GM12878 (cell line): ENCODE data around the gene NCAPD3. TPM values are rescaled to one million over a fixed set of nuclear protein-coding genes. Genes with fewer than 3 reads are reported as not detected.

ENCODE experiments used
- ATAC-seq: fragments of 200-7000 bp; cut with Tn5 transposase; 3 replicates; pipeline ENCODE4 v1.9.1; 2020; ENCODE audit warnings: mild to moderate bottlenecking, moderate library complexity
- BruUV-seq: library from RNA; stranded (reverse); fragments of 400-500 nt; replicated peaks from 2 replicates; lab custom pipeline; 2021; lab: Mats Ljungman, UMichigan
- CTCF ChIA-PET: fragments of 300-600 bp; sonication (Branson Sonifier 250); formaldehyde crosslinking; extraction: SDS; loops from one replicate; lab custom pipeline; 2021; ENCODE audit warnings: inconsistent platforms; lab: Yijun Ruan, JAX
- POLR2A ChIA-PET: fragments of 350-600 bp; formaldehyde crosslinking; extraction: SDS; loops from one replicate; lab custom pipeline; 2021; ENCODE audit warnings: inconsistent platforms; lab: Charles Lee
- RAD21 ChIA-PET: fragments of 300-600 bp; sonication (Branson Sonifier 250); formaldehyde crosslinking; loops from one replicate; lab custom pipeline; 2023; ENCODE audit warnings: antibody characterized with exemption; ENCODE audit not compliant: unreplicated experiment; lab: Charles Lee
- SMC1A ChIA-PET: fragments of 300-600 bp; sonication (Branson Sonifier 250); formaldehyde crosslinking; loops from one replicate; lab custom pipeline; 2023; ENCODE audit not compliant: unreplicated experiment, uncharacterized antibody; lab: Charles Lee
- DNase-seq: peaks from one replicate; pipeline ENCODE4 v3.0.0-alpha.2; 2011; ENCODE audit warnings: low read depth, low spot score
- FAIRE-seq: peaks from 3 replicates; lab custom pipeline; 2011; peaks lifted over from hg19 to GRCh38; lab: Jason Lieb, UNC
- H2AFZ ChIP-seq: 2 replicates; pipeline ENCODE4 v1.6.0; 2011; ENCODE audit warnings: low read depth, low read length, control low read depth; ENCODE audit not compliant: control insufficient read depth
- H3K27ac ChIP-seq: 2 replicates; pipeline ENCODE4 v1.5.1; 2011; ENCODE audit warnings: control low read depth; ENCODE audit not compliant: control insufficient read depth, insufficient read depth
- H3K27me3 ChIP-seq, 2 experiments: replicated peaks in 1 of 2; 2 replicates each; pipeline versions ENCODE4 v1.6.0 to v1.6.1; 2011; ENCODE audit warnings: low read length in 1 of 2; ENCODE audit not compliant: control insufficient read depth in 2 of 2, insufficient read depth in 2 of 2
- H3K36me3 ChIP-seq, 2 experiments: 2 replicates each; pipeline ENCODE4 v1.5.1; 2011; ENCODE audit warnings: low read length in 1 of 2; ENCODE audit not compliant: control insufficient read depth in 2 of 2, insufficient read depth in 2 of 2
- H3K4me1 ChIP-seq: 2 replicates; pipeline ENCODE4 v1.6.1; 2011; ENCODE audit warnings: mild to moderate bottlenecking, low read length, moderate library complexity, mixed read lengths; ENCODE audit not compliant: control insufficient read depth, insufficient read depth
- H3K4me2 ChIP-seq: 2 replicates; pipeline ENCODE4 v1.6.0; 2011; ENCODE audit warnings: control low read depth; ENCODE audit not compliant: control insufficient read depth, insufficient read depth
- H3K4me3 ChIP-seq: fragments of 200-600 bp; sonication (generic); 2 replicates; pipeline ENCODE4 v1.5.1; 2016
- H3K79me2 ChIP-seq: 2 replicates; pipeline ENCODE4 v1.6.0; 2011; ENCODE audit warnings: low read length; ENCODE audit not compliant: control insufficient read depth, insufficient read depth
- H3K9ac ChIP-seq: 2 replicates; pipeline ENCODE4 v1.8.0; 2011; ENCODE audit warnings: low read length, control low read depth, mixed read lengths; ENCODE audit not compliant: control insufficient read depth, insufficient read depth
- H3K9me3 ChIP-seq: replicated peaks from 3 replicates; pipeline ENCODE4 v1.5.1; 2011; ENCODE audit warnings: mild to moderate bottlenecking, low read length; ENCODE audit not compliant: control insufficient read depth, insufficient read depth
- H4K20me1 ChIP-seq: 2 replicates; pipeline ENCODE4 v1.6.0; 2011; ENCODE audit not compliant: control insufficient read depth, insufficient read depth
- ATF7 ChIP-seq: fragments of 450-650 bp; IDR thresholded peaks from 2 replicates; pipeline ENCODE4 v1.6.1; 2016; ENCODE audit warnings: low read depth, mild to moderate bottlenecking
- CBX3 ChIP-seq: fragments of 200-600 bp; sonication (generic); IDR thresholded peaks from 2 replicates; pipeline ENCODE4 v1.6.1; 2016; ENCODE audit warnings: low read depth, borderline replicate concordance
- DPF2 ChIP-seq: fragments of 450-650 bp; IDR thresholded peaks from 2 replicates; pipeline ENCODE4 v1.6.1; 2017; ENCODE audit warnings: mild to moderate bottlenecking
- EED ChIP-seq: sonication (generic); IDR thresholded peaks from 2 replicates; pipeline ENCODE4 v1.6.1; 2016; ENCODE audit warnings: antibody characterized with exemption, low read depth
- EP300 ChIP-seq, 2 experiments: fragments of 150-350 bp in 1 of 2; IDR thresholded peaks; 2 replicates each; pipeline ENCODE4 v1.6.1; 2011 to 2012; ENCODE audit warnings: low read depth in 2 of 2, low read length in 2 of 2, borderline replicate concordance in 1 of 2, improper control_type of control experiment in 1 of 2, inconsistent platforms in 1 of 2; ENCODE audit not compliant: control insufficient read depth in 1 of 2
- GATAD2B ChIP-seq: fragments of 450-650 bp; conservative IDR thresholded peaks from 2 replicates; pipeline ENCODE4 v1.6.1; 2017; ENCODE audit warnings: low read depth, mild to moderate bottlenecking, moderate library complexity
- KDM1A ChIP-seq: fragments of 200-600 bp; sonication (generic); IDR thresholded peaks from 2 replicates; pipeline ENCODE4 v1.6.1; 2016; ENCODE audit warnings: borderline replicate concordance
- MTA3 ChIP-seq: IDR thresholded peaks from 2 replicates; pipeline ENCODE4 v1.6.1; 2012; ENCODE audit warnings: low read length, inconsistent platforms, borderline replicate concordance
- MXI1 ChIP-seq: fragments of 150-350 bp; IDR thresholded peaks from 2 replicates; pipeline ENCODE4 v1.6.1; 2011; ENCODE audit warnings: low read depth, mild to moderate bottlenecking, inconsistent platforms, low read length, improper control_type of control experiment
- MYC ChIP-seq: IDR thresholded peaks from 2 replicates; pipeline ENCODE4 v1.6.1; 2011; ENCODE audit warnings: mild to moderate bottlenecking, low read length, moderate library complexity, inconsistent platforms; ENCODE audit not compliant: insufficient read depth, insufficient replicate concordance, insufficient read length, severe bottlenecking
- NRF1 ChIP-seq: conservative IDR thresholded peaks from 2 replicates; pipeline ENCODE4 v1.6.1; 2011; ENCODE audit warnings: mild to moderate bottlenecking, low read depth, low read length, improper control_type of control experiment
- POLR2AphosphoS5 ChIP-seq: IDR thresholded peaks from 2 replicates; pipeline ENCODE4 v1.6.1; 2011; ENCODE audit warnings: mild to moderate bottlenecking, low read length, inconsistent platforms
- RB1 ChIP-seq: fragments of 450-650 bp; formaldehyde crosslinking; IDR thresholded peaks from 2 replicates; pipeline ENCODE4 v1.6.1; 2017; ENCODE audit warnings: mild to moderate bottlenecking, borderline replicate concordance
- SMAD5 ChIP-seq: IDR thresholded peaks from 2 replicates; pipeline ENCODE4 v1.6.1; 2016; ENCODE audit warnings: antibody characterized with exemption, low read depth
- STAT1 ChIP-seq: fragments of 450-650 bp; conservative IDR thresholded peaks from 2 replicates; pipeline ENCODE4 v1.6.1; 2014; ENCODE audit warnings: antibody characterized with exemption, mild to moderate bottlenecking
- YY1 ChIP-seq: IDR thresholded peaks from 2 replicates; pipeline ENCODE4 v1.6.1; 2011; ENCODE audit warnings: low read depth, mild to moderate bottlenecking, low read length
- ZNF207 ChIP-seq: fragments of 450-650 bp; IDR thresholded peaks from 2 replicates; pipeline ENCODE4 v1.6.1; 2014; ENCODE audit warnings: antibody characterized with exemption, mild to moderate bottlenecking, borderline replicate concordance
- WGBS: methylation state at CpG from one replicate; pipeline ENCODE4 v1.1.6; 2016; ENCODE audit warnings: low lambda C conversion rate; ENCODE audit not compliant: insufficient replicate concordance, insufficient coverage; ENCODE audit errors: missing lambda C conversion rate; 5-methylcytosine and 5-hydroxymethylcytosine counted together
- in situ Hi-C: fragments of 300-500 bp; cut with MboI; formaldehyde crosslinking; loops from 9 replicates; pipeline ENCODE4 v1.14.3; 2018; ENCODE audit warnings: mixed read lengths
- intact Hi-C: fragments of 100-400 bp; cut with micrococcal nuclease; formaldehyde crosslinking; loops from one replicate; pipeline ENCODE4 v1.14.2; 2022; ENCODE audit not compliant: unreplicated experiment
- polyA plus RNA-seq, 11 experiments: library from polyadenylated mRNA; depleted of rRNA in 4 of 11; unstranded in 6 of 11; stranded (reverse) in 5 of 11; fragments of >200 nt; fragmentation: Nextera tagmentation in 4 of 11; fragmentation: Illumina TruSeq in 1 of 11; extraction: Ambion mirVana in 4 of 11; extraction: Trizol in 1 of 11; gene quantifications; 1 replicate in 1 of 11; 2 replicates in 10 of 11; pipeline versions ENCODE4 v1.2.1 to v1.2.3, GENCODE V29; 2011 to 2016; ENCODE audit warnings: inconsistent platforms in 2 of 11, missing spikeins in 2 of 11, low read depth in 1 of 11
- total RNA-seq, 4 experiments: library from RNA; depleted of rRNA in 3 of 4; stranded (reverse); fragments of >200 nt in 3 of 4; fragmentation: Illumina TruSeq in 1 of 4; extraction: Trizol in 1 of 4; gene quantifications; 2 replicates each; pipeline versions ENCODE4 v1.2.1 to v1.2.3, GENCODE V29; 2013 to 2021
- TF ChIP-seq, protein P1 (sequence below): IDR thresholded peaks from 2 replicates; pipeline ENCODE4 v1.6.1; 2012; ENCODE audit warnings: low read depth, low read length, improper control_type of control experiment
- TF ChIP-seq, protein P2 (sequence below): fragments of 150-350 bp; IDR thresholded peaks from 2 replicates; pipeline ENCODE4 v1.6.1; 2014; ENCODE audit warnings: mild to moderate bottlenecking, low read depth, low read length

NCAPD3 gene
- total and polyA plus RNA-seq, 10 of the 15 experiments (the other 5 are each of a cell fraction or from before 2014, with no cell fraction given), result 14.9 to 58.2 (median 48.2) TPM

DNA sequence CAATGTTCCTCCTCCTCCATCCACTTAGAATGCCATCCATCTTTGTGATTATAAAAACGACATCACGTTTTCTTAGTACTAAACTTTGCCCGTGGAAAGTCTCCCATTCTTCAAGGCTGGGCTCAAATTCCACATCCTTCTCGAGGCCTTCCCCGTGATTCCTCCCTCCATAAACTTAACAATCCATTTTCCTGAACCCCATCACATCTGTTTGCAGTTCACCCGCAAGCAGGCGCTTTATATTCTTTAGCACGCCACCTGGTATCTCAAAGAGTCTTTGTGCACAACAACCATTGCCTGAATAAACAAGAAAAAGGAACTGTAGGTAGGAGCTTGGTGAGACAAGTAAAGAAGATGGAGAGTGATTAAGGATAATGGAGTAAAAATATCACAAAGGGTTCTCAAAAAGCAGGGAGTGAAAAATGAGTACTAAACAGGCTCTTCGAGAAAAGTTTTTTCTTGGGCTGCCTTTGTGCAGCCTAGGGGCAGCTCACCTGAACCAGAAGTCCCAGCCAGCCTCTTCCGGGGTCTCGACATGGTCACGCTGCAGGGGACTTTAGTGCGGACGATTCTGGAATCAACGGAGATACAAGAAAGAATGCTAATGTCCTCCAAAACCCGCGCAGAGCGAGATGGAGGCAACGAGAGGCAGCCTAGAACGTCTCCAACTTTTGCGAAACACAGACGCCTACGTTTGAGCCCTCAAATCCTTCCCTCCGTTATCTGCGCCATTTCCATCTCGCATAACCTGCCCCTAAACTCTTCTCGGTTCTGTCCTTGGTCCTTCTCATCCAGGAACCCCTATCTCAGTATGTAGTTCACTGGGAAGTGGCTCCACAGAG, 28.8 kb upstream of the NCAPD3 start:
- SMC1A ChIA-PET, result interaction anchor here (1.5 kb wide), 1 partner anchor 28 kb away, joined by 4 read pairs; the partner anchor contains the start of gene VPS26B
- POLR2A ChIA-PET, result interaction anchor here (0.6 to 1.0 kb wide), 3 partner anchors 28 to 46 kb away, joined by 3 to 8 read pairs (median 3); partner anchors contain the start of genes NCAPD3 and VPS26B
- peak overlapping the region; percentile 91 for H3K4me2 ChIP-seq
- H2AFZ ChIP-seq, result peak overlapping the region; percentile 97
- WGBS, result 14% methylated on average over 27 of the region's 27 CpGs
- FAIRE-seq, result no peak
- BruUV-seq, result TSS peak; percentile 76
- H3K36me3 ChIP-seq, result peaks cover 2 to 7% of the 10 kb centered on the region in 2 experiments; a peak in 3 of 4 replicates
- no peaks in the 10 kb centered on the region for H3K27me3 ChIP-seq
- peak overlapping the region; percentile 90 for H3K4me3 ChIP-seq
- H3K9me3 ChIP-seq, result no peaks in the 10 kb centered on the region
- ATAC-seq, result peak; percentile 28
- H3K4me1 ChIP-seq, result no peaks in the 10 kb centered on the region
- no peaks in the 10 kb centered on the region for H4K20me1 ChIP-seq
- RAD21 ChIA-PET, result interaction anchor here (1.4 kb wide), 1 partner anchor 28 kb away, joined by 3 read pairs; the partner anchor contains the start of gene VPS26B
- intact Hi-C loops (loop anchor here (2.0 to 10.0 kb wide), 2 partner anchors 28 to 48 kb away; partner anchors contain the start of gene VPS26B), in situ Hi-C loops (no loop called here)
- peak overlapping the region; percentile 78 for H3K9ac ChIP-seq
- CTCF ChIA-PET, result interaction anchor here (3.4 kb wide), 1 partner anchor 45 kb away, joined by 18 read pairs; no protein-coding TSS in a partner anchor
- peaks cover 6% of the 10 kb centered on the region for H3K79me2 ChIP-seq
- peak overlapping the region; percentile 62 for H3K27ac ChIP-seq
- no peak for DNase-seq
- TF ChIP-seq ZNF207 (peak; percentile 40; the same call in 1 of the 2 replicates), NRF1 (no peak), MTA3 (no peak), EED (no peak), KDM1A (no peak), ATF7 (no peak), GATAD2B (no peak), DPF2 (no peak), EP300 (IDR thresholded peaks at IDR 0.05; ENCODE audit: borderline replicate concordance in 1 of 2, control insufficient read depth in 1 of 2, low read depth in 2 of 2, low read length in 2 of 2) (no peak), CBX3 (no peak), STAT1 (no peak), YY1 (peak; percentile 53; the same call in 1 of the 2 replicates), MYC (no peak), MXI1 (peak; percentile 10; the same call in 1 of the 2 replicates), POLR2AphosphoS5 (no peak), RB1 (no peak), SMAD5 (no peak)
- TF ChIP-seq, protein P1, sequence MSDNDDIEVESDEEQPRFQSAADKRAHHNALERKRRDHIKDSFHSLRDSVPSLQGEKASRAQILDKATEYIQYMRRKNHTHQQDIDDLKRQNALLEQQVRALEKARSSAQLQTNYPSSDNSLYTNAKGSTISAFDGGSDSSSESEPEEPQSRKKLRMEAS, result no peak
- TF ChIP-seq, protein P2, sequence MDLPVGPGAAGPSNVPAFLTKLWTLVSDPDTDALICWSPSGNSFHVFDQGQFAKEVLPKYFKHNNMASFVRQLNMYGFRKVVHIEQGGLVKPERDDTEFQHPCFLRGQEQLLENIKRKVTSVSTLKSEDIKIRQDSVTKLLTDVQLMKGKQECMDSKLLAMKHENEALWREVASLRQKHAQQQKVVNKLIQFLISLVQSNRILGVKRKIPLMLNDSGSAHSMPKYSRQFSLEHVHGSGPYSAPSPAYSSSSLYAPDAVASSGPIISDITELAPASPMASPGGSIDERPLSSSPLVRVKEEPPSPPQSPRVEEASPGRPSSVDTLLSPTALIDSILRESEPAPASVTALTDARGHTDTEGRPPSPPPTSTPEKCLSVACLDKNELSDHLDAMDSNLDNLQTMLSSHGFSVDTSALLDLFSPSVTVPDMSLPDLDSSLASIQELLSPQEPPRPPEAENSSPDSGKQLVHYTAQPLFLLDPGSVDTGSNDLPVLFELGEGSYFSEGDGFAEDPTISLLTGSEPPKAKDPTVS, result no peak
